ENCODE results near the gene GMPPA.

Gene GMPPA

GRCh38 chr2:219461047-219461514, 37.6 kb upstream of the GMPPA start:
- peak overlapping the region; percentile 94 for H3K14ac ChIP-seq (ENCODE audit: low read length)
- H3K36me3 ChIP-seq (replicated peaks in 1 of 2; ENCODE audit: control insufficient read depth in 2 of 2, insufficient read depth in 2 of 2, low read length in 2 of 2): no peaks in the 10 kb centered on the region
- peak overlapping the region in 1 of 2 donors; percentile 50 for H3K4me3 ChIP-seq (ENCODE audit: low read length in 2 of 2)
- H4K91ac ChIP-seq (ENCODE audit: low read depth, low read length, poor library complexity): no peak overlapping the region
- H2AK5ac ChIP-seq (ENCODE audit: low read depth, low read length): peak overlapping the region; percentile 66
- peak overlapping the region; percentile 98 for H3K23ac ChIP-seq (ENCODE audit: low read depth, low read length, poor library complexity)
- no peak for DNase-seq (ENCODE audit: low spot score)
- peak overlapping the region; percentile 81 for H2AFZ ChIP-seq (ENCODE audit: low read length)
- H3K79me1 ChIP-seq (ENCODE audit: low read depth, low read length): no peaks in the 10 kb centered on the region
- peak overlapping the region; percentile 95 for H2BK12ac ChIP-seq (ENCODE audit: low read length)
- H3K27ac ChIP-seq (replicated peaks; ENCODE audit: low read length): no peak overlapping the region
- H2BK120ac ChIP-seq (ENCODE audit: low read depth, low read length): peak overlapping the region; percentile 67
- H3K4me2 ChIP-seq (ENCODE audit: insufficient read depth, low read length, poor library complexity, severe bottlenecking): peak overlapping the region; percentile 44
- H3K4ac ChIP-seq (ENCODE audit: low read length): no peak overlapping the region
- peak overlapping the region; percentile 92 for H3K18ac ChIP-seq (ENCODE audit: low read length)
- H2BK5ac ChIP-seq (ENCODE audit: low read length): peak overlapping the region; percentile 19
- H3K27me3 ChIP-seq (ENCODE audit: control insufficient read depth in 3 of 3, insufficient read depth in 3 of 3, low read depth in 1 of 3, low read length in 3 of 3): no peaks in the 10 kb centered on the region
- WGBS, 2 donors (ENCODE audit: extremely low coverage in 2 of 2, insufficient read length in 2 of 2, insufficient replicate concordance in 1 of 2): no CpG with 5 or more reads among the region's 11 CpGs
- peak overlapping the region; percentile 53 for H3K9ac ChIP-seq (ENCODE audit: low read depth, low read length, poor library complexity)
- H2BK15ac ChIP-seq (ENCODE audit: low read length): peak overlapping the region; percentile 91
- no peak overlapping the region for H4K8ac ChIP-seq (ENCODE audit: low read depth, low read length)
- peaks cover 24 to 27% of the 10 kb centered on the region in 2 donors for H3K4me1 ChIP-seq (ENCODE audit: control insufficient read depth in 2 of 2, insufficient read depth in 1 of 2, low read depth in 1 of 2, low read length in 2 of 2)
- H3K9me3 ChIP-seq (replicated peaks in 1 of 2; ENCODE audit: control insufficient read depth in 2 of 2, insufficient read depth in 1 of 2, low read depth in 1 of 2, low read length in 2 of 2): no peaks in the 10 kb centered on the region

- Histone ChIP-seq H3K27ac (replicated peaks; ENCODE audit: low read length) (no peak overlapping the region), H3K23ac (ENCODE audit: low read depth, low read length, poor library complexity) (no peak overlapping the region)
- WGBS, 2 donors (ENCODE audit: extremely low coverage in 2 of 2, insufficient read length in 2 of 2, insufficient replicate concordance in 1 of 2): no CpG with 5 or more reads among the region's 14 CpGs
Measured at GRCh38 chr2:219461669-219462068, 37.0 kb upstream of the GMPPA start.

GRCh38 chr2:219462349-219462748, 36.3 kb upstream of the GMPPA start:
- Histone ChIP-seq H3K18ac (ENCODE audit: low read length) (no peak overlapping the region), H3K4me1 (ENCODE audit: control insufficient read depth in 2 of 2, insufficient read depth in 1 of 2, low read depth in 1 of 2, low read length in 2 of 2) (peaks cover 25 to 27% of the 10 kb centered on the region in 2 donors), H2BK5ac (ENCODE audit: low read length) (no peak overlapping the region), H3K23ac (ENCODE audit: low read depth, low read length, poor library complexity) (no peak overlapping the region), H2AK5ac (ENCODE audit: low read depth, low read length) (peak overlapping the region; percentile 66), H4K8ac (ENCODE audit: low read depth, low read length) (no peak overlapping the region), H3K14ac (ENCODE audit: low read length) (no peak overlapping the region), H3K27me3 (ENCODE audit: control insufficient read depth in 3 of 3, insufficient read depth in 3 of 3, low read depth in 1 of 3, low read length in 3 of 3) (no peaks in the 10 kb centered on the region), H3K9me3 (replicated peaks in 1 of 2; ENCODE audit: control insufficient read depth in 2 of 2, insufficient read depth in 1 of 2, low read depth in 1 of 2, low read length in 2 of 2) (no peaks in the 10 kb centered on the region), H3K9ac (ENCODE audit: low read depth, low read length, poor library complexity) (no peak overlapping the region), H3K4me3 (ENCODE audit: low read length in 2 of 2) (no peak overlapping the region), H2AFZ (ENCODE audit: low read length) (no peak overlapping the region), H4K91ac (ENCODE audit: low read depth, low read length, poor library complexity) (no peak overlapping the region), H2BK120ac (ENCODE audit: low read depth, low read length) (no peak overlapping the region), H3K4ac (ENCODE audit: low read length) (peak overlapping the region; percentile 71), H3K79me1 (ENCODE audit: low read depth, low read length) (peaks cover 3% of the 10 kb centered on the region), H3K27ac (replicated peaks; ENCODE audit: low read length) (no peak overlapping the region), H2BK15ac (ENCODE audit: low read length) (no peak overlapping the region), H3K36me3 (replicated peaks in 1 of 2; ENCODE audit: control insufficient read depth in 2 of 2, insufficient read depth in 2 of 2, low read length in 2 of 2) (no peaks in the 10 kb centered on the region), H3K4me2 (ENCODE audit: insufficient read depth, low read length, poor library complexity, severe bottlenecking) (no peak overlapping the region), H2BK12ac (ENCODE audit: low read length) (no peak overlapping the region)
- WGBS, 2 donors (ENCODE audit: extremely low coverage in 2 of 2, insufficient read length in 2 of 2, insufficient replicate concordance in 1 of 2): no CpG with 5 or more reads among the region's 9 CpGs
- DNase-seq (ENCODE audit: low spot score): no peak

More at GRCh38 chr2:219461669-219462068, 37.0 kb upstream of the GMPPA start:
- no peak overlapping the region for H2BK120ac ChIP-seq (ENCODE audit: low read depth, low read length)
- no peak overlapping the region for H3K4me2 ChIP-seq (ENCODE audit: insufficient read depth, low read length, poor library complexity, severe bottlenecking)
- H4K8ac ChIP-seq (ENCODE audit: low read depth, low read length): no peak overlapping the region
- peaks cover 25 to 27% of the 10 kb centered on the region in 2 donors for H3K4me1 ChIP-seq (ENCODE audit: control insufficient read depth in 2 of 2, insufficient read depth in 1 of 2, low read depth in 1 of 2, low read length in 2 of 2)
- peak overlapping the region; percentile 66 for H2AK5ac ChIP-seq (ENCODE audit: low read depth, low read length)
- peak overlapping the region; percentile 94 for H3K14ac ChIP-seq (ENCODE audit: low read length)
- no peak overlapping the region for H3K4ac ChIP-seq (ENCODE audit: low read length)
- peak overlapping the region; percentile 91 for H2BK15ac ChIP-seq (ENCODE audit: low read length)
- H2BK12ac ChIP-seq (ENCODE audit: low read length): peak overlapping the region; percentile 95
- peak overlapping the region; percentile 92 for H3K18ac ChIP-seq (ENCODE audit: low read length)
- H2BK5ac ChIP-seq (ENCODE audit: low read length): peak overlapping the region; percentile 19
- H3K9me3 ChIP-seq (replicated peaks in 1 of 2; ENCODE audit: control insufficient read depth in 2 of 2, insufficient read depth in 1 of 2, low read depth in 1 of 2, low read length in 2 of 2): no peaks in the 10 kb centered on the region
- no peaks in the 10 kb centered on the region for H3K79me1 ChIP-seq (ENCODE audit: low read depth, low read length)
- H3K4me3 ChIP-seq (ENCODE audit: low read length in 2 of 2): no peak overlapping the region
- no peaks in the 10 kb centered on the region for H3K36me3 ChIP-seq (replicated peaks in 1 of 2; ENCODE audit: control insufficient read depth in 2 of 2, insufficient read depth in 2 of 2, low read length in 2 of 2)
- DNase-seq (ENCODE audit: low spot score): no peak
- no peak overlapping the region for H4K91ac ChIP-seq (ENCODE audit: low read depth, low read length, poor library complexity)
- no peak overlapping the region for H2AFZ ChIP-seq (ENCODE audit: low read length)
- no peaks in the 10 kb centered on the region for H3K27me3 ChIP-seq (ENCODE audit: control insufficient read depth in 3 of 3, insufficient read depth in 3 of 3, low read depth in 1 of 3, low read length in 3 of 3)
- peak overlapping the region; percentile 53 for H3K9ac ChIP-seq (ENCODE audit: low read depth, low read length, poor library complexity)

DNA sequence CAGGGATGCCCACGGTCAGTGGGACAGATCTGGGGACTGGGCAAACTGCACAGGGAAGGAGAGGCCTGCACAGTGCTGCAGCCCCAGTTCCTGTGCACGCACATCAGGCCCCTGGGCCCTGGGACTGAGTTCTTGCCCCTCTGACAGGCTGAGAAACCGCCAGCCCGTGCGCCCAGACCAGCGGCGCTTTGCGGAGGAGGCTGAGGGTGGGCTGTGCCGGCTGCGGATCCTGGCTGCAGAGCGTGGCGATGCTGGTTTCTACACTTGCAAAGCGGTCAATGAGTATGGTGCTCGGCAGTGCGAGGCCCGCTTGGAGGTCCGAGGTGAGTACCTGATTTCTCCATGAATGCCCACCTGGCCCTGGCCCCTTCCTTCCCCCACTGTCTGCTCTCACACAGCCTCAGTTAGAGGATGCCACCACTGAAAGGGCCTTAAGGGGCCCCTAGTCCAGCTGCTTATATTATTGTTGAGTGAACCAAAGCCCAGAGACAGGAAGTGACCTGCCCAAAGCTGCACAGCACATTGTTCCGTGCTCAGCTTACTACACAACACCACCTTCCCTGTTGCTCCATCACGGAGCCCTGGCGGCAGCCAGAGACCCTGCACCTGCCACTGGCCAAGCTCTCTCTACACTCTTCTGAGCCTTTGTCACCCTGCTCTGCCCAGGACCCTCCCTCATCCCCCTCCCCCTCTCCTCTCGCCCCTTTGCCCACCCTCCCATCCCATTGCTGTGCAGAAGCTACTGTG, 34.2 kb upstream of the GMPPA start:
- H3K9ac ChIP-seq (ENCODE audit: low read depth, low read length, poor library complexity): no peak overlapping the region
- H3K23ac ChIP-seq (ENCODE audit: low read depth, low read length, poor library complexity): no peak overlapping the region
- no peak overlapping the region for H2BK5ac ChIP-seq (ENCODE audit: low read length)
- H3K36me3 ChIP-seq (replicated peaks in 1 of 2; ENCODE audit: control insufficient read depth in 2 of 2, insufficient read depth in 2 of 2, low read length in 2 of 2): no peaks in the 10 kb centered on the region
- no peak for DNase-seq (ENCODE audit: low spot score)
- peaks cover 5% of the 10 kb centered on the region for H3K79me1 ChIP-seq (ENCODE audit: low read depth, low read length)
- H4K8ac ChIP-seq (ENCODE audit: low read depth, low read length): no peak overlapping the region
- H3K4ac ChIP-seq (ENCODE audit: low read length): no peak overlapping the region
- H4K91ac ChIP-seq (ENCODE audit: low read depth, low read length, poor library complexity): no peak overlapping the region
- no peak overlapping the region for H2BK12ac ChIP-seq (ENCODE audit: low read length)
- H3K27ac ChIP-seq (replicated peaks; ENCODE audit: low read length): no peak overlapping the region
- no peaks in the 10 kb centered on the region for H3K9me3 ChIP-seq (replicated peaks in 1 of 2; ENCODE audit: control insufficient read depth in 2 of 2, insufficient read depth in 1 of 2, low read depth in 1 of 2, low read length in 2 of 2)
- H3K14ac ChIP-seq (ENCODE audit: low read length): peak overlapping the region; percentile 21
- H3K27me3 ChIP-seq (ENCODE audit: control insufficient read depth in 3 of 3, insufficient read depth in 3 of 3, low read depth in 1 of 3, low read length in 3 of 3): no peaks in the 10 kb centered on the region
- H2BK120ac ChIP-seq (ENCODE audit: low read depth, low read length): no peak overlapping the region
- WGBS, 2 donors (ENCODE audit: extremely low coverage in 2 of 2, insufficient read length in 2 of 2, insufficient replicate concordance in 1 of 2): no CpG with 5 or more reads among the region's 21 CpGs
- H2AFZ ChIP-seq (ENCODE audit: low read length): no peak overlapping the region
- H3K4me2 ChIP-seq (ENCODE audit: insufficient read depth, low read length, poor library complexity, severe bottlenecking): no peak overlapping the region
- peak overlapping the region; percentile 35 for H2AK5ac ChIP-seq (ENCODE audit: low read depth, low read length)
- peaks cover 18 to 21% of the 10 kb centered on the region in 2 donors for H3K4me1 ChIP-seq (ENCODE audit: control insufficient read depth in 2 of 2, insufficient read depth in 1 of 2, low read depth in 1 of 2, low read length in 2 of 2)
- H3K4me3 ChIP-seq (ENCODE audit: low read length in 2 of 2): no peak overlapping the region
- H3K18ac ChIP-seq (ENCODE audit: low read length): no peak overlapping the region
- no peak overlapping the region for H2BK15ac ChIP-seq (ENCODE audit: low read length)
